Coronary artery (tissue), 2 donors: ENCODE data around the gene IGF1R.

Source experiments
- DNase-seq: peaks from one replicate; pipeline ENCODE4 v3.0.0-alpha.2; 2017; ENCODE audit warnings: low spot score
- H3K27ac ChIP-seq, 2 donors: fragments of 200-600 bp; sonication (generic); one replicate each; pipeline ENCODE4 v1.5.1; 2016 to 2019
- H3K4me3 ChIP-seq: fragments of 200-600 bp; sonication (generic); 2 replicates; pipeline ENCODE4 v1.5.1; 2016; ENCODE audit warnings: mild to moderate bottlenecking, moderate library complexity
- CTCF ChIP-seq: fragments of 200-600 bp; sonication (generic); IDR thresholded peaks from one replicate; pipeline ENCODE4 v1.5.1; 2019; ENCODE audit warnings: antibody characterized with exemption

IGF1R gene

GRCh38 chr15:98976500-98976899 is 328.2 kb downstream of the IGF1R start:
- no peak overlapping the region for H3K27ac ChIP-seq
- no peak overlapping the region for H3K4me3 ChIP-seq
- TF ChIP-seq CTCF = no peak
- DNase-seq = no peak

- no peak overlapping the region for H3K4me3 ChIP-seq
- TF ChIP-seq CTCF = no peak
- H3K27ac ChIP-seq = no peak overlapping the region
- no peak for DNase-seq
Observed at GRCh38 chr15:98977441-98977840, 329.1 kb downstream of the IGF1R start.

GRCh38 chr15:98978153-98978552 is 329.8 kb downstream of the IGF1R start:
- no peak for TF ChIP-seq CTCF
- H3K27ac ChIP-seq = no peak overlapping the region
- no peak for DNase-seq
- H3K4me3 ChIP-seq = no peak overlapping the region

GRCh38 chr15:98980899-98981228 is 332.5 kb downstream of the IGF1R start:
- H3K4me3 ChIP-seq = no peak overlapping the region
- TF ChIP-seq CTCF = no peak
- H3K27ac ChIP-seq = no peak overlapping the region
- DNase-seq = no peak

GRCh38 chr15:98981851-98982722 is 333.7 kb downstream of the IGF1R start:
- no peak overlapping the region for H3K4me3 ChIP-seq
- peak overlapping the region; percentile 53 to 81 for H3K27ac ChIP-seq
- no peak for DNase-seq
- TF ChIP-seq CTCF = no peak

GRCh38 chr15:98983334-98983733 is 335.0 kb downstream of the IGF1R start:
- no peak for DNase-seq
- no peak for TF ChIP-seq CTCF
- H3K27ac ChIP-seq = peak overlapping the region; percentile 53 to 75

GRCh38 chr15:98986281-98986680 is 337.9 kb downstream of the IGF1R start:
- DNase-seq = no peak

More at GRCh38 chr15:98983334-98983733, 335.0 kb downstream of the IGF1R start:
- no peak overlapping the region for H3K4me3 ChIP-seq

More at GRCh38 chr15:98986281-98986680, 337.9 kb downstream of the IGF1R start:
- no peak for TF ChIP-seq CTCF
- H3K27ac ChIP-seq = no peak overlapping the region
- no peak overlapping the region for H3K4me3 ChIP-seq
